ENCODE results near the gene E2F8.
"Not testable (repeated sequence)": the region's sequence is repeated elsewhere in the genome, so short reads cannot be mapped to it uniquely, and the experiment has no call there.

E2F8 gene, protein sequence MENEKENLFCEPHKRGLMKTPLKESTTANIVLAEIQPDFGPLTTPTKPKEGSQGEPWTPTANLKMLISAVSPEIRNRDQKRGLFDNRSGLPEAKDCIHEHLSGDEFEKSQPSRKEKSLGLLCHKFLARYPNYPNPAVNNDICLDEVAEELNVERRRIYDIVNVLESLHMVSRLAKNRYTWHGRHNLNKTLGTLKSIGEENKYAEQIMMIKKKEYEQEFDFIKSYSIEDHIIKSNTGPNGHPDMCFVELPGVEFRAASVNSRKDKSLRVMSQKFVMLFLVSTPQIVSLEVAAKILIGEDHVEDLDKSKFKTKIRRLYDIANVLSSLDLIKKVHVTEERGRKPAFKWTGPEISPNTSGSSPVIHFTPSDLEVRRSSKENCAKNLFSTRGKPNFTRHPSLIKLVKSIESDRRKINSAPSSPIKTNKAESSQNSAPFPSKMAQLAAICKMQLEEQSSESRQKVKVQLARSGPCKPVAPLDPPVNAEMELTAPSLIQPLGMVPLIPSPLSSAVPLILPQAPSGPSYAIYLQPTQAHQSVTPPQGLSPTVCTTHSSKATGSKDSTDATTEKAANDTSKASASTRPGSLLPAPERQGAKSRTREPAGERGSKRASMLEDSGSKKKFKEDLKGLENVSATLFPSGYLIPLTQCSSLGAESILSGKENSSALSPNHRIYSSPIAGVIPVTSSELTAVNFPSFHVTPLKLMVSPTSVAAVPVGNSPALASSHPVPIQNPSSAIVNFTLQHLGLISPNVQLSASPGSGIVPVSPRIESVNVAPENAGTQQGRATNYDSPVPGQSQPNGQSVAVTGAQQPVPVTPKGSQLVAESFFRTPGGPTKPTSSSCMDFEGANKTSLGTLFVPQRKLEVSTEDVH

DNA sequence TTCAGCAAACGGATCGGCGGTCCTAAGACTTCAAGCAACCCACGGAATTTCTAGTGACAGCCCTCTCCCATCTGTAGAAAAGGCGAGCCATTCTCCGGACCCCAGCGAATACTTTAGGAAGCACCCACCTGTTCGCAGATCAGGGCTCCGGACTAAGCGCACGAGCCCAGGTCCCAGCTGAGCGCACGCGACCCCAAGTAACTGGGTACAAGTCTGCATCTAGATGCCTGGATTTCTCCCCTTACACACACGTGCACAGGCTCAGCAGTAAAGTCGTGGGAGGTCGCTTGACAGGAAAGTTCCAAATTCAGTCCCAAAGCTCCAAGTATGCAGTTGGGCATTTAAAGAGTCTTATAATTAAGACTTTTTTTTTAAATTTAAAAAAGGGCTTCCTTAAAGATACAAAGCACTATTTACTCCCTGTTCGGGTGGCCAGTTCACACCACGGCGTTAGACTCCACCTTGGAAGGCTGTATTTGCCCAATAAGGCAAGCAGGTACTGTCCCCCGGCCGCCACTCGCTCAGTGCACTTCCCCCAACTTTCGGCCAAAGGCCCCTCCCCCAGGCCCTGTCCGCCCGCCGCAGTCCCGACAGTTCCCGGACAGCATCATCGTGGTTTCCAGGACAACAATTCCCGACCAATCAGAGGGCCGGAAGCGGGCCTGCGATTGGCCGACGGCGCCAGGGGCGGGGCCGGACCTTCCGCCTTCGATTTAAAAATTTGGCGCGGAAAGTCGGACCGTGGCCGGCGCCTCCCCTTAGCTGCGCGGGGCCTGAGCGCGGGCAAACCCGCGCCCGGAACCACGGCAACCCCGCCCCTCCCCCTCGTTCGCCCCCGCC, at the start of gene E2F8:
Gene E2F8 (minus strand): TSS at position 526 of the 840 bp plus-strand sequence. CDS start 824 bp downstream, outside the sequence.
- peak; percentile 72 for DNase-seq

DNA sequence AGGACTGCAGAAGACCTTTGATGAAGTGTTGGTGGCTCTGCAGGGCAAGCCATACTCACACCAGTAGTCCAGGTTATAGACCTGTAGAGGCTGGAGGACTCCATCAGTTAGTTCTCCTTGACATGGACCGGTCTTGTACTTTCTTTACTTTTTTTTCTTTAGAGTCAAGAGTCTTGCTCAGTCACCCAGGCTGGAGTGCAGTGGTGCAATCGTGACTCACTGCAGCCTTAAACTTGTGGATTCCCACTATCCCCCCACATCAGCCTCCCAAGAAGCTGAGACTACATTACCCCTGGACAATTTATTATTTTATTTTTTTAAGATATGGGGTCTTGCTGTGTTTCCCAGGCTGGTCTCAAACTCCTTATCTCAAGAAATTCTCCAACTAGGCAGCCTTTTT, 49.6 kb upstream of the E2F8 start:
- no peak for DNase-seq

DNA sequence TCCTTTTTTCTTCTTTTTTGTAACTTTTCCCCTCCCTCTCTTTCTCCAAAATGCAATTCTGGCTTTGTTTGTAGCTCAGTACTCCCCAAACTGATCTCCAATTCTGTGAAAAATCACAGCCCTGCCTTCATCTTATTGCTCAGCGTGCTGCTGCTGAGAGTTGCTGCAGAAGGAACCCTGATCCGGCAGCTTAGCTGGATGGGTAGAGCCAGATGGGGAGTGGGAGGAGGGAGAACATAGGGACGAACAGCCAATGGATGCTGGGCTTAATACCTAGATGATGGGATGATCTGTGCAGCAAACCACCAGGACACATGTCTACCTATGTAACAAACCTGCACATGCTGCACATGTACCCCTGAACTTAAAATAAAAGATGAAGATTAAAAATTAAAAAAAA, 47.5 kb upstream of the E2F8 start:
- DNase-seq = no peak

DNA sequence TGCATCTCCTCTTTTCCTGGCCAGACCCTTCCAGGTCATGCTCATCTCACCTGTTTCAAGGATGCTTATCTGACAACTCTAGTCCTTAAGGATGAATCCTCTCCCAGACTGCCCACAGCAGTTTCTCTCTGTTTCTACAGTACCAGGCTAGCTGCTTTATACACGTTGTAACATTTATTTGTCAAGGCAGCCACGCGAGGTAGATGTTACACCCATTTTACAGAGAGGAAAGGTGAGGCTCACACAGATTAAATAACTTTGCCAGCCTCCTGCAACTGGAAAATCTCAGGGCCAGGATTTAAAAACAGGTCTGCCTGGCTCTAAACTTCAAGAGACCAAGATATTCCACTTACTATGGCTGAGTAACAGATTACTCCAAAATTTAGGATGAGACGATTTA, 45.7 kb upstream of the E2F8 start:
- DNase-seq = no peak

DNA sequence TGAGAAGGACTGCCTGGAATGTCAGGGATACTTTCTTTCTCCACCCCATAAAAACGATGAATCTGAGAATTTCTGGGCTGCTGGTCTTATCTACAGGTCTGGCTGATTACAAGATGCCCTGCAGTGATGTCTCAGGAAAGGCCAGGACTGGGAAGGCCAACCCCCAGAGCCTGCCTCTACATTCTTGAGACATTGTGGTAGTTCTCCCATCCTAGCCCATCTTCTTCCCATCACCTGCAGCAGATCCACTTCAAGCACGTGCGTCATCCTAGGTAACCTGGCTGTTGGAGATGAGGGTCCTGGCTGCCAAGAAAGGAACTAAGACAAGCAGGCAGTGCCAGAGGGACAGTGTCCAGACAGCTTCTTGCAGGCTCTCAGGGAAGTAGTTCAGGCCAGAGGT, 44.1 kb upstream of the E2F8 start:
- no peak for DNase-seq

DNA sequence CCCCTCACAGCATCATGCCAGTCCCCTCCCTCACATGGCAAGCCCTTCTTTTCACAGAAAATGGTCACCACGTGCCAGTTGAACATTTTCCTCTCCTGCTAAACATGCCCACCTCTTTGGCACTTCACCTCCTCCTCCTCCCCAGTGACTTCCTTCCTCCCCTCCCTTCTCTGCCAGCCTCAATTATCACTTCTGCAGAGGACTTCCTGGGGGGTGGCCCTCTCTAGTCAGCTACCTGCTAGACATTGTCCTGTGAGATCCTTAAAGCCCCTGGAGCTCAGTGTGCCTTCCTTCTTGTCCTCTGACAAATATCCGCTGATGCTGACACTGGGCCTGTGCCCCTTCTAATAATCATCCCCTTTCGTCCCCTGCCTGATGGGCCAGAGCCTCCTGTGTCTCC, 43.2 kb upstream of the E2F8 start:
- DNase-seq = no peak

DNA sequence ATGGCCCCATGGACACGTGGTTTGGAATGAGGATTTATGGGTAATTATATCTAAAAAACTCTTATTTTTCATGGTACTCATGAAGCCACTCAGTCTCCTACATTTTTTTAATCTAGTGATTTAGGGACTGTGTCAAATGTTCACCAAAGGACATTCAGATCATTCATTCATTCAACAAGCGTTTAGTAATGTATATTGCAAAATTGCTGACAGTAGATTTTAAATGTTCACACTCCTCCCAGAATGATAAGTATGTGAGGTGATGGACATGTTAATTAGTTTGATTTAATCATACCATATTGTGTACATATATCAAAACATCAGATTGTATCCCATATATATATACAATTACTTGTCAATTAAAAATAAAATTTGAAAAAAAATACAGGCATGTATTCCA, 40.8 kb upstream of the E2F8 start:
- no peak for DNase-seq

DNA sequence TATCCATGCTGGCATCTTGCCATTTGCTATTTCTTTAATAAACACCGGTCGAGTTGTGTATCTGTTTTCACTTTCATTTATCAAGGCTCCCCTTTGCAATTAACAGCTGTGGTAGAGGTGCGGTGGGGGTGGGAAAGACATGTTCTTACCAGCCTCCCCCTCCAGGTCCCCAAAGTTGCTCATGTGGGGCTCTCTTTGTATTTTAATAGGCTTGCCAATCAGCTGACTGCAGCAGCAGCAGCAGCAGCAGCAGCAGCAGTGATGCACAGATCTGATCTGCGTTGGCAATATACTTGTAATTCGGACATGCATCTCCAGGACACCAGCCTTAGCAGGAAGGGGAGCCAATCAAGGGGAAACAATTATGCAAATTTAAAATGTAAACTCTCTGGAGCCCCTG, 40.3 kb upstream of the E2F8 start:
- DNase-seq = no peak

DNA sequence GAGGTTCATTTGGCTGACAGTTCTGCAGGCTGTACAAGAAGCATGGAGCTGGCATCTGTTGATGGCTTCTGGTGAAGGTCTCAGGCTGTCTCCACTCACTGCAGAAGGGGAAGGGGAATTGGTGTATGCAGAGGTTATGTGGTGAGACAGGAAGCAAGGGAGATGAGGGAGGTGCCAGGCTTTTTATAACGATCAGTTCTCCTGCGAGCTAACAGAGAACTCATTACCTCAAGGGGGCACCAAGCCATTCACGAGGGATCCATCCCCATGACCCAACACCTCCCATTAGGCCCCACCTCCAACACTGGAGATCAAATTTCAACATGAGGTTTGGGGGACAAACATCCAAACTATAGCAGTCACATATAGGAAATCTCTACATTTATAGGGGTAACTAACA, 38.7 kb upstream of the E2F8 start:
- DNase-seq = no peak

DNA sequence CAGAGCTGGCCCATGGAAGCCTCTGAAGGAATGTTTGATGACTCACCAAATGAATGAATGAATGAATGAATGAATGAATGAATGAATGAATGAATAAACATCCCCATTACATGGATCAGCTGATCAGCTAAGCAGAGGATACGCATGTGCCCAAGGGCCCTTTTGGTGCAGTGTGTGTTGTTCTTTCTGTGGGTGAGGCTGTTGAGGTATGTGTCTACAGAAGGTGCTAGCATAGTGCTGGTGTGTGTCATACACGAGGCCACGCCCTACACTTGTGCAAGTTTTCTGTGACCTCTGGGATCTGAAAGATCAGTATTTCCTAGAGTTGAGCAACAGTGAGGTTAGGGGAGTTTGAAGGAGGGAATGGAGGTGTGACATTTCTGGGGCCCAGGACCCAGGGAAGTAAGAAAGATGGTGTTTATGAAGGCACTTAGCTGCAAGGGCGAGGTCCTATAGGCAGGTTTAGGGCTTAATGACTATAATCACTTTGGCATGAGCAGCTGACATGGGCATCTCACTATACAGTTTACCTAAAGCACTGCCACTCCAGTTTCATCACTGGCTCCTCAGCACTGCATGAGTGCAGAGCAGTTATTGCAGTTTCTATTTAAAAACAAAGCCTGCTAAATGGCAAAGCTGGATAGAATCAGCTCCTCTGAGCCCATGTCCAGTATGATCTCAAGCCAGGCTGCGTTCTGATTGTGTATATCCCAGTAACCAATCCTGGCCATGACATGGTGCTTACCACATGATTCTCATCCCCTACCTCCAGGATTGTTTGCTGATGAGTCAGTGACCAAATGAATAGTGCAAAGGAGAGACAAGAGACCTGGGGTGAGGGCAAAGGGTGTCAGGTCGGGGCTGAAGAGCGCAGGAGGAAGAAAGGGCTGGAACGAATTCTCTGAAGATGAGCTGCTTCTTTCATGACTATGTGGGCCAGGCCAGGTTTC, 36.4 kb upstream of the E2F8 start:
- no peak for DNase-seq

DNA sequence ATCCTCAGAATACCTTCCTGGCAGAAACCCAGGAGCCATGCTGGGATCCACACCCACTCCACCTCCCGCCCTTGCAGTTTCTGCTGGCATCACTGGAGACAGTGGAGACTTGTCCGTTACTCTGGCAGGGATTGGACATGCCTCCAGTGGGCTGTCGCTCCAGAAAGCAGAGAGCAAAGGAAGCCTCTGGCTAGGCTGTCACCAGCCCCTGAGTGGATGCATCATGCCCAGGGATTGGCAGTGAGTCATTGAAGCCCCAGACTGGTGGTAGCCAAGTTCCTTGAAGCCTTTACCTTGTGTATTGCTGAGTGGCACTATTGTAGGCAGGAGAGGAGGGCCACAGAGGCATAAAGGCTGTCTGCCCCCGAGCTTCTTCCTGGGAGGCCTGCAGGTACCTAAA, 34.8 kb upstream of the E2F8 start:
- DNase-seq = no peak

DNA sequence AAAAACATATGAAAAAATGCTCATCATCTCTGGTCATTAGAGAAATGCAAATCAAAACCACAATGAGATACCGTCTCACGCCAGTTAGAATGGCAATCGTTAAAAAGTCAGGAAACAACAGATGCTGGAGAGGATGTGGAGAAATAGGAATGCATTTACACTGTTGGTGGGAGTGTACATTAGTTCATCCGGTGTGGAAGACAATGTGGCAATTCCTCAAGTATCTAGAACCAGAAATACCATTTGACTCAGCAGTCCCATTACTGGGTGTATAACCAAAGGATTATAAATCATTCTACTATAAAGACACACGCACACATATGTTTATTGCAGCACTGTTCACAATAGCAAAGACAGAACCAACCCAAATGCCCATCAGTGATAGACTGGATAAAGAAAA, 32.5 kb upstream of the E2F8 start:
- not testable (repeated sequence) for DNase-seq

DNA sequence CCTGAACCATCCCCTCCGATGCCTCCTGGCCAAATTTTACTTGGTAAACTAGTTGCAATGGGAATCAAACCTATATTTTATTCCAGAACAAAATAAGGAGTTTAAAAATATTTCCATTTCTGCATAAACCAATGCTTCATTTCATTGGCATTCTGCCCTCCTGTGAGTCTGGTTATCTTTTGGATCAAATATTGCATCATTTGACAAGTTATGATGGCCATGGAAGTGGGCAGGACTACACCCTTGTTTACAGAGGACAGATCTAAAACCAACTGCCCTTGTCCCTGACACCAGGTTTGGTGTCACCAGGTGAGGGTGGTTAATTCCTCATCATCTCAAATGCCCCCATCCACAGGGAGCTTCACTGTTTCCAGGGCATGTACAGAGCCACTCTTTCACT, 28.2 kb upstream of the E2F8 start:
- no peak for DNase-seq

DNA sequence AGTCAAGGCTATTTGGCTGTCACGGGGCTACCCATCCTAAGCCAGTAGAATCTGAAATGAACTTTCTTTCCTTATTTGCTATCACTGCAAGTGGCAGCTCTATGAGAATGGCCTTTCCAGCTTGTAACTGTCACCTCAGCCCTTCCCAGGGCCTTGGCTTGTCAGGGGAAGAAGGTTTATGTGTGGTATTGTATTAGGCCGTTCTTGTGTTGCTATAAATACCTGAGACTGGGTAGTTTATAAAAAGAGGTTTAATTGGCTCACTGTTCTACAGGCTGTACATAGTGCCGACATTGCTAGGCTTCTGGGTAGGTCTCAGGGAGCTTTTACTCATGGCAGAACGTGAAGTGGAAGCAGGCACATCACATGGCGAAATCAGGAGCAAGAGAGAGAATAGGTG, 26.8 kb upstream of the E2F8 start:
- DNase-seq = no peak

DNA sequence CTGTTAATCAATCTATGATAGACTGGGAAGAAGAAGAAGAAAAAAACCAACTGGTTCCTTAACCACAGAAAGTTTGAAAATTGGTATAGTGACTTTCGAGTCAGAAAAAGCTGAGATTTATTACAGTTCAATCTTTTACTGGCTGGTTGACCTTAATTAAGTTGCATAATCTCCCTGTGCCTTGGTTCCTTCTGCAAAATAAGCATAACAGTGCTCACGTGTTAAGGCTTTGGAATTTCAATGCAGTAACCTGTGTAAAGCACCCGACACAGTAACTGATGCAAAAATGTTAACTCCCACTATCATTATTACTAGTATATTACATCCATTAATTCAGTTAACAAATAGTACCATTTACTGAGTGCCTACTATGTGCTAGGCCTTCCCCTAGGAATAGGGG, 22.6 kb upstream of the E2F8 start:
- DNase-seq = no peak

DNA sequence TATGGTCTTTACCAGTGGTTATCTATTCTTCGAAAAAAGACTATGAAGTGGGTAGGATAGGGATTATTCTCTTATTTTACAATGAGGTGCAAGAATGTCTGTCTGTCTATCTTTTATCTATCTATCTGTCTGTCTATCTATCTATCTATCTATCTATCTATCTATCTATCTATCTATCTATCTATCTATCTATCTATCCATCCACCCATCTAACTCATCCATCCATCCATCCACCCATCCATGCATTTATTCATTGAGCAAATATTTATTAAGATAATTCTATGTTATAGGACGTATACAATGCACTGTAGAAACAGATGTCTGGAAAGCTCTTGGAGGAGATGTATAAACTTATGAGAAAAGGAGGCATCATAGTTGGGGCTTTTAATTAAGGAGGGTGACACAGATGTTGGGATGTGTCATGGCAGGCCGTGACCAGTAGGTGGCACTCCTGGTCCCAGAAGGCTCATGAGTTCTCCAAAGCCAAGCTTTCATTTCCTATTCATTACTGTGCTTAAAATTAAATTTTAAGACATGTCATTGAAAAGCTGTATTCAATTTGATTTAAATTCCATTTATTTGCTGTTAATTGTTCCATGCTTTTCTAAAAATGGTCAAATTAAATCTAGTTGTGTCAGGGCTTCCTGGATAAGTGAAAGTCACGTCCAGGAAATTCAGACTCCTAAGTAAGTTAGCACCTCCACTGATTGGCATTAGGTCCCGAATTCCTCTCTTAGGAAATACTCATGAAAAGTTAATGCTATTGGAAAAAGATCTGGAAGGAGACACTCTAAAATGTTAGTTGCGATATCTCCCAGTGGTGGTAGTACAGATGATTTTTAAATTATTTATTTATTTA, 19.0 kb upstream of the E2F8 start:
- no peak for DNase-seq

DNA sequence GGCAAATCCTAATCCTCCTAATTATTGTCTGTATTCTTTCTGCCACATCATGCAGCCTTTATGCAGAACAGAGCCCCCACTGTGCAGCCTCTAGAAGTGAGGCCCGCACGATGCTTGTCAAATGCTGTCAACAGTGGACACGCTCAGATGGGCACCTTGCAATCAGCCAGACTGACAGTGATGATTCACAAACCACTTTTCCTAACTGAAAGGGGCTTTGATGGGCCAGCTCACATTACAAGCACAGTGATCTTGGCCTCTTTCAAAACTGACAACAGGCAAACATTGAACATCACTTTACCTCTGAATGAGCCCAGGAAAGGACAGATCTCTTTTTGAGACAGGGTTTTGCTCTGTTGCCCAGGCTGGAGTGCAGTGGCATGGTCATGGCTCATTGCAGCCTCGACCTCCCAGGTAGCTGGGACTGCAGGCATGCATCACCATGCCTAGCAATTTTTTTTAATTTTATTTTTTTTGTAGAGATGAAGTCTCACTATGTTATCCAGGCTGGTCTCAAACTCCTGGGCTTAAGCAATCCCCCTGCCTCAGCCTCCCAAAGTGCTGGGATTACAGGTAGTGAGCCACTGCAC, 18.0 kb upstream of the E2F8 start:
- no peak for DNase-seq

DNA sequence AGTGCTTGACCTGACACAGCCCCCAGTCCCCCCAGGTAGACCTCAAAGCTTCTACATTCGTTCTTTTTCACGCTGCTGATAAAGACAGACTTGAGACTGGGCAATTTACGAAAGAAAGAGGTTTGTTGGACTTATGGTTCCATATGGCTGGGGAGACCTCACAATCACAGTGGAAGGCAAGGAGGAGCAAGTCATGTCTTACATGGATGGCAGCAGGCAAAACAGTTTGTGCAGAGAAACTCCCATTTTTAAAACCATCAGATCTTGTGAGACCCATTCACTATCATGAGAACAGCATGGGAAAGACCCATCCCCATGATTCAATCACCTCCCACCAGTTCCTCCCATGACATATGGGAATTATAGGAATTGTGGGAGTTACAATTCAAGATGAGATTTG, 13.7 kb upstream of the E2F8 start:
- not testable (repeated sequence) for DNase-seq

DNA sequence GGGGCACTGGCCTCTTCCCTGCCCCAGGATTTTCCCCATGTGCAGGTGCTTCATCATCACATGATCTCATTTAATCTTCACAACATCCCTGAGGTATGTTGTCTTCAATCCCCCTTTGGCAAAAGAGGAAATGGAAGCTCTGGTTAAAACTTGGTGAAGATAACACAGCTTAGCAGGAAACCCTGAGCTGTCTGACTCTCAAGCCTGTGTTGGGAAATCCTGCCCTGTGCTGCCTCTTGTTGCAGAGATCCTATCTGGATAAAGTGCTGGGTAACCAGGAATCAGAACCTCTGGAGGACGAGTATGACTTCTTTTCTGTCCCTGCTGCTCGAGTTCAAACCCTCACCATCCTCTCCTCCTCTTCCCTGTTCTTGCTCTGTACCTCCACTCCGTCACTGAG, 13.1 kb upstream of the E2F8 start:
- no peak for DNase-seq

DNA sequence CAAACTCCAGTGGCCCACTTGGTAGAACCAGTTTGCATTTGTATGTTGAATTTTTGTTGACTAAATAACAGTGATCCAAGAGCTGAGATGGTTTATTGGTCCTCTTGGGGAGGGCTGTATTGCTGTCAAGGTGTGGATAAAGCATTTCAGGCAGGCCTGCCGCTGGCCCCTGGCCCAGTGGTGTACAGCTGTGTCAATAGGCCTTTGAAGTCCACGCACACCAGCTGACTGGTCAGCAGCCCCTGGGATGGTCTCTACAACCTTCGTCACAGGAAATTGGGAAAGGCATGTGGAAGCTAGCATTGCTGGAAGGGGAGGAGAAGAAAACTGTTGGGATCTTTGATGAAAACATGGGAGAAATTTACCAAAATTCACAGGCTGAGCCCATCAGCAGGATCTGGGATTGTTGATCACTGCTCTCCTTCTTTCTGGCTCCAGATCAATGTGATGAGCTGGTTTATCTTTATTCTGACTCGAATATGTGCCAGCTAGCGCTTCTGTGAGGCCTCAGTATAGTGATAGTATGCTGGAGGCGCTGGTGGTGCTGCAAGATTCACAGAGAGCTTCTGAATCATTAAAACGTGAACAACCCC, 12.5 kb upstream of the E2F8 start:
- no peak for DNase-seq

All from NCI-H2171 (cell line).